GM18858 (cell line): ENCODE data around the gene CEL.

ENCODE experiments used
- ATAC-seq: cut with Tn5 transposase; IDR thresholded peaks from one replicate; pipeline ENCODE4 v1.9.1; 2021; ENCODE audit not compliant: unreplicated experiment

Gene CEL

DNA sequence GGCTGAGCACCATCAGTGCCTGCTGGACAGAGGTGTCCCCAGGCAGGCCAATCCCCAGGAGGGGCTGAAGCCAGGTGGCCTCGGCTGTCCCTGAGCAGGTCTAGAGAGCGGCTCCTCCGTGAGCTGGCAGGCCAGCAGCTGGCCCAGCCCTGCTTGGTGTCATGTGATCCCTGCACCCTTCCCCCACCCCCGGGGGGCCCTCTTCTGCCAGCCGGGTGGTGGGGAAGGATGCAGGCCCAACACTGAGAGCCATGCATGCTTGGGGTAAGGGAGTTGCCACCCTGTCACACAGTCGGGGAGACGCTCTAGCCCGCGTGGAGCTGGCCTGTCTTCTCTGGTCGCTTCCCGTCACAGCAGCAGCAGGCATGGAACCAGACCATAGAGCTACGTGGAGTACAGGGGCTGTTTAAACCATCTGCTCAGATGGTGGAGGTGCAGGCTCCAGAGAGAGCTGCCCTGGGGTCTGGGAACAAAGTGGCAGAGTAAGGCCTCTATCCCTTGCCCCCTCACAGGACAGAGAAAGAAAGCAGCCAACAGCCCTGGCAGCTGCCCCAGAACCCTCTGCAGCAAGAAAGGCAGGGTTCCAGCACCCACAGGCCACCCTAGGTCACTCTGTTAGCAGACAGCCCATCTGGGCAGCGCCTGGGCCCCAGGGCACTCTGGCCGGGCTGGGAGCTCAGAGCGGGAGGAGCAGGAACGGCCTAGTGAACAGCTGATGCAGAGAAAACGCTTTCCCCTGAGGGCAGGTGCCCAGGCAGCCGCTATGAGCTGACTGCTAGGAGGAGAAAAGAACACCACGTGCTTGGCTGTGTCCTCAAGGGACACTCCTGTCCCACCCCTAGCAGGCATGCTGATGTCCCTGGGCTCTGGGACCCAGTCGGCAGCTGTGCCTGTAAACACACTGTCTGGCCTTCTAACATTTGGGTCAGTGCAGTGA is 52.4 kb downstream of the CEL start:
- no peak for ATAC-seq

DNA sequence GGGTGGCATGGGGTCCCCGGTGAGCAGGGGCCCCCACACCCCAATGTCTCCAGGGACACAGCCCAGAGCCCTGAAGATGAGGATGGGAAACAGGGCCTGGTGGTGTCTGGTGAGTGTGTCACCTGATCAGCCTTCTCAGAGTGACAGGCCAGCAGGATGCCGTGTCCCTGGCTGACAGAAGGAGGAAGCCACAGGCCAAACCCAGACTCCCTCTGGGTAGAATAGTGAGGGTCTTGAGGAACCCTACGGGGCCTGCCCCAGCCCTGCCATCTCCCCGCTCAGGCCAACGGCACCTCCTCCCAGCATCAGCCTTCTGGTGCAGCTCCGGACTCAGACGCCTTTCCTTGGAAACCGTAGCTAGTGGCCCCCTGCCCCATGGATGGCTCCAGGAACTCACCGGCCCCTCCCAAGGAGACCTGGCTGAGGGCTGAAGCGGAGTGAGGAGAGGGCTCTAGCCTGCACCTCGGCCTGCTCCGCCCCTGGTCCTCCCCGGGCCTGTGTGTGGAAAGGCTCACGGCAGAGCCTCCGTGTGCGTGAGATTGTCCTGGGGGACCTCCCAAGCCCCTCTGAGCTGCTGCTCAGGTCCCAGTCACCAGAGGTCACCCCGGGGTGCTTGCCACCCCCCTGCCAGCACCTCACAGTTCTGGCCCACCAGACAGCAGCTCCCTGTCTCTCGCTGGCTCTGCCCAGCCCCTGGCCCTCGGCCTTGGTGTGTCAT is 53.3 kb downstream of the CEL start:
- no peak for ATAC-seq

- peak; percentile 73 for ATAC-seq
These were observed 54.0 kb downstream of the CEL start for GRCh38 chr9:133115604-133116345.

GRCh38 chr9:133116346-133117231 is 54.8 kb downstream of the CEL start:
- no peak for ATAC-seq

DNA sequence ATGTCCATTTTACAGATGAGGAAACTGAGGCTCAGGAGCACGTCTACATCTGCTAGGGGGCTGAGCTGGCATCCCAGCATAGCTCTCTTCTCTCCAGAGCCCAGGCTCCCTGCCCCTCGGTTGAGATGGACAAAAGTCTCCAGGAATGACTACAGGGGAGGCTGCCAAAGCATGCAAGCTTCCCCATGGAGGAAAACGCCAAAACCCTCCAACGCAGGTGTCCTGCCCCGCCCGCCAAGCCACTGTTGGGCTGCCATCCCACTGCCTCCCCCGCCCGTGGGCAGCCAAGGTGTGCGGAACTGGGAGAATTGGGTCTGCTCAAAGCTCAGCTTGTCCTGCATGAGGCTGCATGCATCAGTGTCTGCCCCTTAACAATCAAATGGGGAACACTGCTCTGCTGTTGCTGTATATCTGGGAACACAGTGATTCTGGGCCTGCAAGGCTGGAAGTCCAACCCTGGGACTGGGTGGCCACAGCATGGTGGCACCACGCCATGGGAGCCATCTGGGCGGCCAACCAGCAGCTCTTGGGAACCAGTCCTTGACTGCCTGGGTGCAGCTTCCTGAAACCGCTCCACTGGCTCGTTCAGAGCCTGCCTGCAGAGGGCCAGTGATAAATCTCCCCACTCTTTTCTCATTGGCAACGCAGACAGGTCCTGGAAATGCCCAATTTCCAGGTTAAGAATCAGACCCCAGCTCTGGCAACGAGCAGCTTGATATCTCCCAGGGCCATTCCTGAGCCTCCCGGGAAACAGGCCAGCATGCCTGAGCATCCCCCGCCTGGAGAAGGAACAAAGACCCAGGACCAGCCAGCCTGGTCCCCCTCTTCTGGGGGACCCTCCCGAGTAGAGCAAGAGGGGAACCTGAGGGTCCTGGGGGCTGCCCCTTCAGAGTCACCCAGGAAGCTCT is 55.7 kb downstream of the CEL start:
- ATAC-seq, result no peak

GRCh38 chr9:133118179-133118520 is 56.4 kb downstream of the CEL start:
- ATAC-seq, result no peak

DNA sequence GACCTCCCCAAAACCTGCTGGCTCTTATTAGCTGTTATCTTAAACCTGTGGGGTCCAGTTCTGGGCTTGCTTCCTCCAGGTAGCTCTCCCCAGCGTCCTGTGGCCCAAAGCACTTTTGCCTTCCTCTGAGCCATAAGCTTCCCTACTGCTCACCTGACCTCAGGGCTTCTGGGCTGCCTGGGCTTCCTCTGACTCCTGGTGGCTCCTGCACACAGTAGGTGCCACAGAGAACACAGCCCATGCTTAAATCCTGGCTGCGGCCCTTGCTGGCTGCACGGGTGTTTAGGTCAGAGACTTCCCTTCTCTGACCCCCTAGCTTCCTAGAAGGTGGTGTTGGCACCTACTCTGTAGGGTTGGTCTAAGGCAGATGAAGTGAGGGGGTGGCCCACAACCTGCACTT is 56.8 kb downstream of the CEL start:
- ATAC-seq, result no peak

DNA sequence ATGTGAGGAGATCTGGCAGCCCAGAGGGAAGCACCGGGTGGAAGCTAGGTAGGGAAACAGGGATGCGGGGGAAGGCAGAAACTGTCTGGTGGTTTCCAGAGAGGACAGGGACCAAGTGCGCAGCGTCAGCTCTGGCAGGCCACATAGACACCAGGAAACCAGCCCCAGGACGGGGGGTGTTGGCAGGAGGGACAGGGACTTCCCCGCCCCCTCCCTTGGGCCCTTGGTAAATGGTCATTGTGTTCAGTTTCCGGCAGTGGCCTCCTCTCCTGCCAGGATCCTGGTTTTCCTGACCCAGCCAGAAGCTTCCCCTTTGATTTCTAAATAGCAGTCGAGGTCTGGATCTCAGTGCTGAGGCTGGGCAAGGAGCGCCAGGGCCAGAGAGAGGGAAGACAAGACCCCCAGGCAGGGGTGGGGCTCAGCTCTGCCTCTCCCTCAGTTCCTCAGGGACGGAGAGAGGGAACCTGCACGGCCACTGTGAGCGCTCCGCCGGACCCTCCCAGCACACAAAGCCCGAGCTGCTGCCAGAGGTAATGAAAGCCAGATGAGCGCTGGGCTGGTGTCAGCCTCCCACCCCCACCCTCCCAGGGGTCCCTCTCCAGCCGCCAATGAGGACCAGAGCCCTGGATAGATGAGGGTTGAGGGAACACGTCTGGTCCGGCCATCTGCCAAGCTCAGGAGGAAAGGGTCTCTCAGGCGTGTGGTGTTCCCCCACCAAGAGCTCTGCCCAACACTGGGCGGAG is 57.5 kb downstream of the CEL start:
- no peak for ATAC-seq

DNA sequence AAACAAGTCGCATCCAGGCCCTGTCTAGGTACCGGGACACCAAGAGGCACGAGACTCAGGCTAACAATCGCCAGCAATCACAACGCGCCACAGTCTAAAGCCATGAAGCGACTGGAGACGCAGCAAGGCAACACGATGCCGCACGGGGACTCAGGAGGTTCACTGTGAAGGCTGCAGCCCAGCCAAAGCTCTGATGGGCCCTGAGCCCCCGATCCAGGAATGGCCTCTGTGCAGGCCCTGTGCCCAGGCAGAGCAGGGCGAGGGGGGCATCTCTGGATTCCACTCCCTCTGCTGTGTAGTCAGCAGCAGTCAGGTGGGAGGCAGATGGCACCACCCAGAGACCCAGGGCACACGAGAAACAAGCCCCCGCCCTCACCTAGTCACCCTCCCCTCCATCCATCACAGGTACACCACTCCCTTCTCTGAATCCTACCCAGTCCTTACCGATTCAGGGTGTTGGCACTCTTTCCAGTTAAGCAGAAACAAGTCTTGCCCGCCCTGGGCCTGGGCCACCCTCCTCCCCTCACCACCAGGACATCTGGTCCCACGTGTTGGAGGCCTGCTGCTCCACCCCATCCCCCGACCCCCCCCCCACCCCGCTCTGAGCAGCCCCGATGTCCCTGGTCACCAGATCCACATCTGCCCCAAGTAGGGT is 58.2 kb downstream of the CEL start:
- ATAC-seq, result no peak

- peak; percentile 12 for ATAC-seq
These were observed 58.9 kb downstream of the CEL start for GRCh38 chr9:133120501-133121197.
